ENCODE data around the gene TXLNG. TPM values are rescaled to one million over a fixed set of nuclear protein-coding genes. Genes with fewer than 3 reads are reported as not detected.

Gene TXLNG
- total RNA-seq, 4 donors from 2014 or later, result 9.0 to 16.8 (median 14.3) TPM

- TF ChIP-seq POLR2A (IDR thresholded peaks at IDR 0.05) (peak; percentile 81 to 88), CTCF (IDR thresholded peaks at IDR 0.05) (no peak), POLR2AphosphoS5 (IDR thresholded peaks at IDR 0.05) (peak; percentile 91), EP300 (IDR thresholded peaks at IDR 0.05) (no peak)
- Histone ChIP-seq H3K9me3 (no peaks in the 10 kb centered on the region), H3K27me3 (no peaks in the 10 kb centered on the region), H3K27ac (peak within 1 kb of the TSS; percentile 86 to 99 (median 94)), H3K4me3 (peak within 1 kb of the TSS; percentile 73 to 100), H3K4me1 (peaks cover 0 to 52% (median 9%) of the 10 kb centered on the region in 3 donors), H3K36me3 (no peaks in the 10 kb centered on the region)
- peak; percentile 96 for ATAC-seq
- no CpG with 5 or more reads among the region's 84 CpGs for WGBS, 2 donors (ENCODE audit: low coverage in 1 of 2)
Measured at GRCh38 chrX:16870095-16870861, 84.0 kb downstream of the TXLNG start, which contains the start of gene RBBP7. TSS of gene RBBP7 (minus strand) at chrX:16870362. CDS start at chrX:16870053, 309 bp downstream.

- ATAC-seq, result no peak
- Histone ChIP-seq H3K4me3 (peak overlapping the region; percentile 70 to 73), H3K27me3 (no peaks in the 10 kb centered on the region), H3K27ac (peak overlapping the region; percentile 81 to 95 (median 89)), H3K9me3 (no peaks in the 10 kb centered on the region), H3K4me1 (peaks cover 0 to 43% (median 9%) of the 10 kb centered on the region in 3 donors), H3K36me3 (no peaks in the 10 kb centered on the region)
- no peak for TF ChIP-seq POLR2AphosphoS5 (IDR thresholded peaks at IDR 0.05)
- TF ChIP-seq CTCF (IDR thresholded peaks at IDR 0.05), result no peak
- TF ChIP-seq POLR2A (IDR thresholded peaks at IDR 0.05), result no peak
- TF ChIP-seq EP300 (IDR thresholded peaks at IDR 0.05), result no peak
- WGBS, 2 donors (ENCODE audit: low coverage in 1 of 2), result 0 to 37% methylated on average over 1 to 10 of the region's 41 CpGs
Measured at GRCh38 chrX:16870862-16871815, 84.9 kb downstream of the TXLNG start.

GRCh38 chrX:16873106-16873505 lies 86.8 kb downstream of the TXLNG start:
- WGBS, 2 donors (ENCODE audit: low coverage in 1 of 2), result 86 to 100% methylated on average over 1 of the region's 8 CpGs

GRCh38 chrX:16874458-16875095 lies 88.3 kb downstream of the TXLNG start:
- no peak for ATAC-seq
- Histone ChIP-seq H3K9me3 (no peaks in the 10 kb centered on the region), H3K27ac (no peak overlapping the region), H3K4me3 (no peak overlapping the region), H3K36me3 (no peaks in the 10 kb centered on the region), H3K4me1 (peaks cover 0 to 16% (median 9%) of the 10 kb centered on the region in 3 donors), H3K27me3 (no peaks in the 10 kb centered on the region)
- no peak for TF ChIP-seq CTCF (IDR thresholded peaks at IDR 0.05)
- no peak for TF ChIP-seq POLR2AphosphoS5 (IDR thresholded peaks at IDR 0.05)
- no peak for TF ChIP-seq EP300 (IDR thresholded peaks at IDR 0.05)
- WGBS, 2 donors (ENCODE audit: low coverage in 1 of 2), result 76 to 77% methylated on average over 4 to 5 of the region's 5 CpGs

More at GRCh38 chrX:16873106-16873505, 86.8 kb downstream of the TXLNG start:
- no peaks in the 10 kb centered on the region for H3K36me3 ChIP-seq
- peaks cover 0 to 25% (median 9%) of the 10 kb centered on the region in 3 donors for H3K4me1 ChIP-seq
- H3K4me3 ChIP-seq, result no peak overlapping the region
- TF ChIP-seq CTCF (IDR thresholded peaks at IDR 0.05) (no peak), EP300 (IDR thresholded peaks at IDR 0.05) (no peak), POLR2A (IDR thresholded peaks at IDR 0.05) (no peak), POLR2AphosphoS5 (IDR thresholded peaks at IDR 0.05) (no peak)
- no peak overlapping the region for H3K27ac ChIP-seq
- no peak for ATAC-seq
- H3K9me3 ChIP-seq, result no peaks in the 10 kb centered on the region
- no peaks in the 10 kb centered on the region for H3K27me3 ChIP-seq
